Endothelial cell (in vitro differentiated cells): ENCODE results near the gene TLE4. TPM values are rescaled to one million over a fixed set of nuclear protein-coding genes. Genes with fewer than 3 reads are reported as not detected.
A peak's percentile ranks its signal among the peaks of the same experiment; 100 is the strongest.

ENCODE experiments used
- DNase-seq: peaks from one replicate; pipeline ENCODE4 v3.0.0; 2021; ENCODE audit warnings: low spot score
- H3K27ac Mint-ChIP-seq: one replicate; pipeline ENCODE4 v1.8.0; 2021; ENCODE audit warnings: mixed read lengths, inconsistent platforms; ENCODE audit not compliant: unreplicated experiment
- H3K27me3 Mint-ChIP-seq: one replicate; pipeline ENCODE4 v1.8.0; 2021; ENCODE audit warnings: mild to moderate bottlenecking, moderate library complexity, mixed read lengths, inconsistent platforms; ENCODE audit not compliant: unreplicated experiment
- H3K36me3 Mint-ChIP-seq: one replicate; pipeline ENCODE4 v1.8.0; 2021; ENCODE audit warnings: mild to moderate bottlenecking, low read depth, mixed read lengths, inconsistent platforms; ENCODE audit not compliant: unreplicated experiment
- H3K4me1 Mint-ChIP-seq: one replicate; pipeline ENCODE4 v1.8.0; 2021; ENCODE audit warnings: mild to moderate bottlenecking, mixed read lengths, inconsistent platforms; ENCODE audit not compliant: unreplicated experiment
- H3K4me3 Mint-ChIP-seq: one replicate; pipeline ENCODE4 v1.8.0; 2021; ENCODE audit warnings: mild to moderate bottlenecking, mixed read lengths, inconsistent platforms; ENCODE audit not compliant: unreplicated experiment
- H3K9me3 Mint-ChIP-seq: one replicate; pipeline ENCODE4 v1.8.0; 2021; ENCODE audit warnings: mixed read lengths, inconsistent platforms; ENCODE audit not compliant: unreplicated experiment
- total RNA-seq: library from RNA; stranded (reverse); fragmentation: NEBNext Ultra II Directional; extraction: Animal tissue kit (Norgen Biotek cat#: 25700); gene quantifications from one replicate; pipeline ENCODE4 v1.2.1, GENCODE V29; 2021; ENCODE audit not compliant: unreplicated experiment
- TF ChIP-seq, protein P1 (sequence below): fragments of 200-600 bp; sonication (generic); IDR thresholded peaks from one replicate; pipeline ENCODE4 v1.5.0; 2021; ENCODE audit warnings: antibody characterized with exemption; ENCODE audit not compliant: unreplicated experiment

Gene TLE4
- total RNA-seq, 1 donor from 2014 or later: 88.4 TPM

- no peaks in the 10 kb centered on the region for H3K4me1 Mint-ChIP-seq
Measured at GRCh38 chr9:79756414-79756813, 184.6 kb downstream of the TLE4 start.

DNA sequence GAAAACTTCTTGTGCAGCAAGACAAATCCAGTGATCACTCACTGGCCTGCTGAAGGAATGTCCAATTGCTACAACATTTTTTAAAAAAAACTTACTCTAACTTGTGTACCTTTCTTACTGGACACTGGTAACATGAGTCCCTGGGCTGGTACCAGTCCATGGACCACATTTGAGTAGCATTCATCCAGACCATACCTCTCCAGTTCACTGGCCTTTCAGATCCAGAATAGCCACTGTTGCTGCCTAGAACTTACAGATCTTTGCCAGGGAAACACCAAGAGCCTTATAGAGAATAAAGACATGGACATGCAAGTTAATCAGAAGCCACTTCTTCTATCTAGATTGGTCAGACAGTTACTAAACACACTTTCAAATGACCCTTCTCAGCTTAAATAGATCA lies 185.3 kb downstream of the TLE4 start:
- no peak for DNase-seq
- Mint-ChIP-seq H3K4me3 (no peak overlapping the region), H3K27ac (no peak overlapping the region), H3K36me3 (peaks cover 4% of the 10 kb centered on the region), H3K27me3 (no peaks in the 10 kb centered on the region), H3K9me3 (no peaks in the 10 kb centered on the region), H3K4me1 (no peaks in the 10 kb centered on the region)
- TF ChIP-seq, protein P1, sequence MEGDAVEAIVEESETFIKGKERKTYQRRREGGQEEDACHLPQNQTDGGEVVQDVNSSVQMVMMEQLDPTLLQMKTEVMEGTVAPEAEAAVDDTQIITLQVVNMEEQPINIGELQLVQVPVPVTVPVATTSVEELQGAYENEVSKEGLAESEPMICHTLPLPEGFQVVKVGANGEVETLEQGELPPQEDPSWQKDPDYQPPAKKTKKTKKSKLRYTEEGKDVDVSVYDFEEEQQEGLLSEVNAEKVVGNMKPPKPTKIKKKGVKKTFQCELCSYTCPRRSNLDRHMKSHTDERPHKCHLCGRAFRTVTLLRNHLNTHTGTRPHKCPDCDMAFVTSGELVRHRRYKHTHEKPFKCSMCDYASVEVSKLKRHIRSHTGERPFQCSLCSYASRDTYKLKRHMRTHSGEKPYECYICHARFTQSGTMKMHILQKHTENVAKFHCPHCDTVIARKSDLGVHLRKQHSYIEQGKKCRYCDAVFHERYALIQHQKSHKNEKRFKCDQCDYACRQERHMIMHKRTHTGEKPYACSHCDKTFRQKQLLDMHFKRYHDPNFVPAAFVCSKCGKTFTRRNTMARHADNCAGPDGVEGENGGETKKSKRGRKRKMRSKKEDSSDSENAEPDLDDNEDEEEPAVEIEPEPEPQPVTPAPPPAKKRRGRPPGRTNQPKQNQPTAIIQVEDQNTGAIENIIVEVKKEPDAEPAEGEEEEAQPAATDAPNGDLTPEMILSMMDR: no peak

More at GRCh38 chr9:79756414-79756813, 184.6 kb downstream of the TLE4 start:
- TF ChIP-seq, protein P1: no peak
- DNase-seq: no peak
- peaks cover 4% of the 10 kb centered on the region for H3K36me3 Mint-ChIP-seq
- no peaks in the 10 kb centered on the region for H3K27me3 Mint-ChIP-seq
- no peak overlapping the region for H3K4me3 Mint-ChIP-seq
- H3K27ac Mint-ChIP-seq: no peak overlapping the region
- H3K9me3 Mint-ChIP-seq: no peaks in the 10 kb centered on the region

- Mint-ChIP-seq H3K4me3 (no peak overlapping the region), H3K36me3 (peaks cover 2% of the 10 kb centered on the region), H3K27me3 (no peaks in the 10 kb centered on the region), H3K9me3 (no peaks in the 10 kb centered on the region), H3K27ac (no peak overlapping the region), H3K4me1 (no peaks in the 10 kb centered on the region)
- DNase-seq: no peak
- TF ChIP-seq, protein P1: peak; percentile 42
Measured at GRCh38 chr9:79757881-79758669, 186.3 kb downstream of the TLE4 start.

DNA sequence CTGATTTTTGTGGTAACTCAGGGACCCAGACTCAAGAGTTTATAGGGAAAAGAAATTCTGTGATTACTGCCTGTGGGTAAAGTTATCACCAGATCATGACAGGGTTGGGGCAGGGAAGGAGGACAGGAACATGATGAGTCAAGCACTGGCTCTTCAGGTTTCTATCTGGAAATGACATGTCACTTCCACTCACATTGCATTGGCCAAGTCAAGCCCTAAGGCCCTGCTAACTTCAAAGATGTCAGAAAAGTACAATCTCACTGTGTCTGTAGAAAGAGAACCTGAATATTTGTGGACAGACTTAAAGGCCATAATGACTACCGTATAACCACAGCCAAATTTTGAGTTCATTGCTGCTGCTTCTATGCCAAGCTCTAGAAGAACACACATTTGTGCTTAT lies 187.7 kb downstream of the TLE4 start:
- Mint-ChIP-seq H3K36me3 (no peaks in the 10 kb centered on the region), H3K27ac (no peak overlapping the region), H3K4me1 (no peaks in the 10 kb centered on the region), H3K9me3 (no peaks in the 10 kb centered on the region), H3K27me3 (no peaks in the 10 kb centered on the region), H3K4me3 (no peak overlapping the region)
- no peak for DNase-seq
- TF ChIP-seq, protein P1: no peak

DNA sequence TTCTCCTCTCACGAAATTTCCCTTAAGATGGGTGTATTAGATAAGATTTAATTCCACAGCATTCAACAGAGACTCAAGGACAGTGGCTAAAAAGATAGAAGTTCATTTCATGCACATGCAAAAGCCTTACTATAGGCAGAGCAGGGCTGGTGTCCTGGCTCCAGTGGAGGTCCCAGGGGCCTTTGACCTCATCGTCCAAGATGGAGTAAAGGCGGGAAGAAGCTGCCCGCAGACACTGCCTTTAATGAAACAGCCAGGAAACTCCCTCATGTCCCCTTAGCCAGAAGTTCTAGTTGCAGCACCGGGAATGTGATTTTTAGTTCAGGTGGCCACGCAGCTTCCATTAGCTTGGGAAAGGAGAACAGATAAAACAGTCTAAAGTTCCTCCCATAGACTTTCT lies 190.3 kb downstream of the TLE4 start:
- Mint-ChIP-seq H3K36me3 (no peaks in the 10 kb centered on the region), H3K9me3 (no peaks in the 10 kb centered on the region), H3K27ac (no peak overlapping the region), H3K27me3 (no peaks in the 10 kb centered on the region), H3K4me3 (no peak overlapping the region), H3K4me1 (no peaks in the 10 kb centered on the region)
- TF ChIP-seq, protein P1: no peak
- DNase-seq: no peak
